GM19468 (cell line): ENCODE results near the gene CHD2.
A peak's percentile ranks its signal among the peaks of the same experiment; 100 is the strongest.
"Not testable (repeated sequence)": the region's sequence is repeated elsewhere in the genome, so short reads cannot be mapped to it uniquely, and the experiment has no call there.

ENCODE experiments used
- ATAC-seq: cut with Tn5 transposase; IDR thresholded peaks from one replicate; pipeline ENCODE4 v1.9.1; 2021; ENCODE audit warnings: mild to moderate bottlenecking, moderate library complexity, moderate number of reproducible peaks; ENCODE audit not compliant: unreplicated experiment; ENCODE audit errors: extremely low read depth

CHD2 gene

DNA sequence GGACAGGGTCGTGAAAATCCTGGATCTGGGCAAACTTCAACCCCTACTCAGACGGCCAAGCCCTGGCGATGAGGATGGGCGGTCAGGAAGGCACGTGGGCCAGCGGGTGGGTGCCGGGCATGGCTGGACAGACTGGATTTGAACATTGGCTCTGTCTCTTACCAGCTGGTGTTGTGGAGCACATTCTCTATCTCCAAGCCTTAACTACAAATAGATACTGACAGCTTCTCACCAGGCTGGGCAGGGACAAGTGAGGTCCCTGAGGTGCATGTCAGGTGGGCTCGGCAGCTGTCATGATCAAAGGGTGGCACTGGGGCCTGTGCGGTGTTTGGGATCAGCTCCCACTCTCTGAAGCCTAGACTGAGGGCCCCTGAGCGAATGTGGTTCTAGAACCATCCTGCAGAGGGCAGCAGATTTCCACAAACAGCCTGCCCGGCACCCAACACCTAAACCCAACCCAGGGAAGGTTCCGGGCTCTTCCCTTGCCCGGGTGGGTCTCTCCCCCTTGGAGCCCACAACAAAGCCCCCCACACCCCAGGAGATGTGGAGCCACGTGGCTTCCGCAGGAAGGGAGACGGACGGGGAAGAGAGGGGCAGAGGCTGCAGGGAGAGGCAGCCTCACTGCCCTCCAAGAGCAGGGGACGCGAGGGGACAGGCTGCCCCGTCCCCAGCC, 130.4 kb downstream of the CHD2 start:
- peak; percentile 83 for ATAC-seq

DNA sequence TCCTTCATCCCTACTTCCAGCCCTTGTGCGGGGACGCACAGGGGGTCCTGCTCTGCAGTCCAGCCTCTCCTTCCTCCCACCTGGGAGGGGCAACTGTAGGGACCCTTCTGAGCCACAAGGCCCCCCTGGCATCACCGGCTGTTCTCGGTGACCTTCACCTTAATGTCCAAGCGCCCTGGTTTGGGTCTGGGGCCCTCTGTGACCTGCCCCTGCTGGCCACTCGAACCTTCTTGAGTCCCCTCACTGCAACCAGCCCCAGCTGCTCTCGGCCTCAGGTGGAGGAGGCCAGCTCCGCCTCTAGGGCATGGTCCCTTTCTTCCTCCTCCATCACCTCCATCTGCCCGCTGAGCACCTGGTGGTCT, 131.0 kb downstream of the CHD2 start:
- no peak for ATAC-seq

DNA sequence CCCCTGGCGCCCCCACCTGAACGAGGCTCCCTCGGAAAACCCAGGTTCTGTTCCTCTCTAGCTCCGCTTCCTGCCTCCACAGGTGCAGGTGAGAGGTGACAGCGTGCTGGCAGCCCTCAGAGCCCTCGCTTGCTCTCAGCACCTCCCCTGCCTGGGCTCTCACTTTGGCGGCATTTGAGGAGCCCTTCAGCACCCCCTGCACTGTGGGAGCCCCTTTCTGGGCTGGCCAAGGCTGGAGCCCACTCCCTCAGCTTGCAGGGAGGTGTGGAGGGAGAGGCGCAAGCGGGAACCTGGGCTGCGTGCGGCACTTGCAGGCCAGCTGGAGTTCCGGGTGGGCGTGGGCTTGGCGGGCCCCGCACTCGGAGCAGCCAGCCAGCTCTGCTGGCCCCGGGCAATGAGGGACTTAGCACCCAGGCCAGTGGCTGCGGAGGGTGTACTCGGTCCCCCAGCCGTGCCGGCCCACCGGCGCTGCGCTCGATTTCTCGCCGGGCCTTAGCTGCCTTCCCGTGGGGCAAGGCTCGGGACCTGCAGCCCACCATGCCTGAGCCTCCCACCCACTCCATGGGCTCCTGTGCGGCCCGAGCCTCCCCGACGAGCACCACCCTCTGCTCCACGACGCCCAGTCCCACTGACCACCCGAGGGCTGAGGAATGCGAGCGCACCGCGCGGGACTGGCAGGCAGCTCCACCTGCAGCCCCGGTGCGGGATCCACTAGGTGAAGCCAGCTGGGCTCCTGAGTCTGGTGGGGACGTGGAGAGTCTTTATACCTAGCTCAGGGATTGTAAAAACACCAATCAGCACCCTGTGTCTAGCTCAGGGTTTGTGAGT, 131.6 kb downstream of the CHD2 start:
- ATAC-seq: not testable (repeated sequence)

DNA sequence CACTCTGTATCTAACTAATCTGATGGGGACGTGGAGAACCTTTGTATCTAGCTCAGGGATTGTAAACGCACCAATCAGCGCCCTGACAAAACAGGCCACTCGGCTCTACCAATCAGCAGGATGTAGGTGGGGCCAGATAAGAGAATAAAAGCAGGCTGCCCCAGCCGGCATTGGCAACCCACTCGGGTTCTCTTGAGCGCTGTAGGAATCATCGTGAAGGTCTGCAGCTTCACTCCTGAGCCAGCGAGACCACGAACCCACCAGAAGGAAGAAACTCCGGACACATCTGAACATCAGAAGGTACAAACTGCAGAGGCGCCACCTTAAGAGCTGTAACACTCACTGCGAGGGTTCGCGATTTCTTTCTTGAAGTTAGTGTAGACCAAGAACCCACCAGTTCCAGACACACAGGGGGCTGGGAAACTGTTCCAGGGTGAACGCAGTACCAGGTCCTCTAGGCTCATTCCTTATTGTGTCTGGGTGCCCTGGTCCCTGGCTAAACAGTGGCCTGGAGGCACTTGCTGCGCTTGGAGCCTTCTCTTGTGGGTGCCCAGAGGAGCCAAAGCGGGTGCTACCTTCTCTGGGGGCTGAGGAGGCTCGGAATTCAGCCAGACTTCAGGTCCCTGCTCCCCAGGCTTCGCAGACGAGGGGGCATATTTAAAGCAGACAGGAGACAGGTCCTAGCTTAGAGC, 132.5 kb downstream of the CHD2 start:
- ATAC-seq: not testable (repeated sequence)

DNA sequence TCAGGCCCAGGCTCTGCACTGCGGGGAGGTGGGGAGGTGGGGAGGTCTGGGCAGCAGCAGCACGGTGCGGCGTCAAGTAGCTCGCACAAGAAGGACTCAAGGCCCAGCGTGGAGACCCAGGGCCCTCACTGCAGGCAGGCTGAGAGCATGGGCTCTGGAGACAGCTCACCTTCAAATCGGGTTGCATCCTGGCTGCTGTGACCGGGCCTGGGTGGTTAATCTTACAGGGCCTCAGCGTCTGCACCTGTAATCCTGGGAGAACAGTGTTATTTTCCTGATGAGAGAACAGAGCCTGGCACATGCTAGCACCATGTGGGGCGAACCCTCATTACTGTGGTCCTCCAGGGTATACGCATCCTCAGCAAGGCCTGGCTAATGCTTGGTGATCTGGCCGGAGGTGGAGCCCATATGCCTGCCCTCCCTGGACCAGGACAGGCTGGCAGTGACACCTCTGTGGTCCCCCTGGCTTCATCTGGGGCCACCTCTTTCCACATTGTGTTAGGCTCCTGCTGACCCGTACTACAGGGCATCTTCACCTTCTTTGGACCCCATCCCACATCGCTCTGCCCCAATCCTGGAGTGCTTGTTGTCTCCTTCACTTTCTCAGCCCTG, 133.4 kb downstream of the CHD2 start:
- ATAC-seq: no peak

DNA sequence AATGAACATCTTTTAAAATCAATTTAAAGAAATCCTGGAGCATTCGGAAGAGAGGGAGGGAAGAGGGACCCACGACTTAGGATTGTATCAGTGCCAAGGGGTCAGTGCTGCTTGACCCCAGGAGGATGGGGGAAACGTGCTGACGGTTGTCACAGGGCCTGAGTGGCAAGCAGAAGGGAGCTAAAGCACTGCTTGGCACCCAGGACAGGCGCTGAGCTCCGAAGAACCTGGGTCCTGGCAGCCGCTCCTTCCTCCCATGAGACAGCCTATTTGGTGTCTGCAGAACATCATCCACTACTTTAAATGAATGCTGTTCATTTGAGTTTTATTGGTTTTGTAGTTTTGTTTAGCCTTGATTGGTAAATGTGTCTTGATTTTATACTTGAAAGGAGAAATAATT, 134.4 kb downstream of the CHD2 start:
- ATAC-seq: no peak

DNA sequence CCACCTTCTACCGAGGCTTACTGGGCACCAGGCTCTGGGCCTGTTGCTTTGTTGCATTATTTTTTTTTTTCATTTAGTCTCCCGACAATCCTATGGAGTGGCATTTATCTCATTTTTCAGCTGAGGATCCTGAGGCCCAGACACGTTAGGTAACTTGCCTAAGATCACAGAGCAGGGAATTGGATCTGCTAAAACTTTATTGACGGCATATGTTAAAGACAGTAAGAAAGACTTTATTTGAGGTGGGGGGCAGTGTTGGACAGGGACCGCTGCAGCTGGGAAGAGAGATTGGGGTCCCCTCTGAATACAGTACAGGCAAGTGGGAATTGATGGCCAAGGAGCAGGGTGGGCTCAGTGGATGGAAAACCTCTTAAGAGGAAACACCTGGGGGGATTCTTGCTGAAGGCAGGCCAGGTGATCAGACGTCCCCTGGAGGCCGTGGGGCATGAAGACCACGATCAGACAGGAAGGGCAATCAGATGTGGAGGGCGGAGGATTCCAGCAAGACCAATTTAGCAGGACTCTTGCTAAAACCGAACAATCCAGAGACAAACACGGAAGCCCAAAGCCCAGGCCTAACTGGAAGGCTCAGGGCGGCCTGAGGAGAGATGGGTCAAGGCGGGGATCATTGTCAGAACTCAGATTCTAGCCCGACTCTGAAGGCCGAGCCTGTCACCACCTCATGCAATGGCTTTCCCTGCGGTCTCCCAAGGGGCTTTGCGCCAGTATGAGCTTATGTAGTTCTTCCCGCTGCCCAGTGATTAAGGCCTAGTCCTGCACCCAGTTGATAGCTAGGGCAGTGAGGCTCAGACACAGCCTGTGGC, 135.2 kb downstream of the CHD2 start:
- no peak for ATAC-seq

- ATAC-seq: peak; percentile 84
These were observed 136.1 kb downstream of the CHD2 start for GRCh38 chr15:93035953-93036810.

- ATAC-seq: no peak
These were observed 137.1 kb downstream of the CHD2 start for GRCh38 chr15:93036951-93037819.

DNA sequence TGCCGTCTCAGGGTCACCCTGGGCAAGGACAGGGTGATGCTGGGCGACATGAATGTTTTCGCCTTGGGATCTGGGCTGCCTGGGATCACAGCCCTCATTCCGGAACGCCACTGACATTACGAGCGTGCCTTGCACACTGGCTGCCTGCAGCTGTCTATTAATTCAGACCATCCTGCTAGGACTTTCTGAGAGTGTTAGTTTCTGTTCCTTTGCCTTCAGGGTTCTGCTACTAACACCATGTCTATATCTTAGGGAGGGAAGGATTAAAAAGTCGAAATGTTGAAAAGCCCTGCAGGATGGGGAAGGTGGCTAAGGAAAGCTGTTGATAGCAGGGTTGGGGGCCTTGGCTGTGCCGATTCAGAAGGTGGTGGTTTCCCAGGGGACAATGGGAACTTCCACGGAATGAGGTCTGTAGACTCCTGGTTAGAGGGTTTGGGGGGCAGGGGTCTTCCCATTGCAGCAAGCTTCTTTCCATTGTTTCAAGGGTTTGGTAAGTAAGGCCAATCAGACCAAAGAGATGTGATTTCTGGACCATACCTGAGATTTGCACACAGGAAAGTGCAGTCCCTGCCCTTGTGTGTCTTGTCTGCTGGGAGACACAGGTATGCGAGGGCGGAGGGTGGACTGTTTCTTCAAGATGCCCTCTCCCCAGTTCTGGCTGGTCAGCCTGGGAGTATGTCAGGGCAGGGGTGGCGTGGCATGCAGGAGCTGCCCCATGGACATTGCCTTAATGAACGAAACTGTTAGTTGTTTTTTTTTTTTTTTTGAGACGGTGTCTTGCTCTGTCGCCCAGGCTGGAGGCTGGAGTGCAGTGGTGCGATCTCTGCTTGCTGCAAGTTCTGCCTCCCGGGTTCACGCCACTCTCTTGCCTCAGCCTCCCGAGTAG, 137.9 kb downstream of the CHD2 start:
- ATAC-seq: no peak

DNA sequence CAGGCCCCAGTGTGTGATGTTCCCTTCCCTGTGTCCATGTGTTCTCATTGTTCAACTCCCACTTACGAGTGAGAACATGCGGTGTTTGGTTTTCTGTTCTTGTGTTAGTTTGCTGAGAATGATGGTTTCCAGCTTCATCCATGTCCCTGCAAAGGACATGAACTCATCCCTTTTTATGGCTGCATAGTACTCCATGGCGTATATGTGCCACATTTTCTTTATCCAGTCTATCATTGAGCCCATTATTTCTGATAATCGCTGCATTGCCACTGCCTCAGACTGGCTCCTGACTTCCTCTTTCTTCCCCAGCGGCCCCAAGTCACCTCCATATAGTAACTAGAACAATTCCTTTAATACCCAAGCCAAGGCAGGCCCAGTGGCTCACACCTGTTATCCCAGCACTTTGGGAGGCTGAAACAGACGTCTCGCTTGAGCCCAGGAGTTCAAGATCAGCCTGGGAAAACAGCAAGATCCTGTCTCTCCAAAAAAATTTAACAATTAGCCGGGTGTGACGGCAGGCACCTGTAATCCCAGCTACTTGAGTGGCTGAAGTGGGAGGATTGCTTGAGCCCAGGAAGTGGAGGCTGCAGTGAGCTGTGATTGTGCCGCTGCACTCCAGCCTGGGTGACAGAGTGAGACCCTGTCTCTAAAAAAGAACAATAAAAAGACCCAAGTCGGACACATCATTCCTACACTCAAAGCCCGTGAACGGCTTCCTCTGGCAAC, 139.6 kb downstream of the CHD2 start:
- not testable (repeated sequence) for ATAC-seq

DNA sequence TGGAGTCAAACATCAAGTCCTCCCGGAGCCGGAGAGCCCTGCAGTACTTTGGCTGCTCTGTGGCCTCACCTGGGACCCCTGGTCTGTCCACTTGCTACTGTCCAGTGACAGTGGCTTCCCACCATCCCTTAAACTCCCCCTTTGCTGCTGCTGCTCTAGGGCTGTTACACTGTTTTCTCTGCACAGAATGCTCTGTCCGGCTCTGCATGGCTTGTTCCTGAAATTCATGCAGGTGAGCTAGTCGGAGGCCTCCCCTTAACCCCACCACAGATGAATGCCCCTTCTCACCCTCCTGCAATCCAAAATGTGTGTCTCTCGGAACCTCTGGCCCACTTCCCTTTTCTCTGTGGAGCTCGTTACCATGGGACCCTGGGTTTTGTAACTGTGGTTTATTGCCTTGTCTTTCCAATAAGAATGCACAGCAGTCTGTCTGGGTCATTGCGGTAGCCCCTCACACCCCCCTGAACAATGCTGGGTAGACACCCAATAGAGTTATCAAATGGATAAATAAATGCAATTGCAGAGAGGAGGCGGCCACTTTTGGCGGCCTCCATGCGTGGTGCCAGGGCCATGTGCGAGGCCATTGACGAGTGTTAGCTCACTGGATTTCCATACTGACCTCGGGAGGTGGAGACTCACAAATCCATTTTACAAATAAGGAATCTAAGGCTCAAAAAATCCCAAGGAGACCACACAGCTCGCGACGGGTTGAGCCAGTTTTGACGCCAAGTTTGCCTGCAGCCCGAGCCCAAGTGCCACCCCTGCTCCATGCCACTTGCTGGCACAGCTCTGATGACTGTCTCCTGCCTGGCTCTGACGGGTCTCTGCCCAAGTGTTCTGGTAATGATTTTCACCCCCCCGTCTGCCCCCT, 140.4 kb downstream of the CHD2 start:
- no peak for ATAC-seq

- no peak for ATAC-seq
These were observed 141.0 kb downstream of the CHD2 start for GRCh38 chr15:93041159-93041547.

DNA sequence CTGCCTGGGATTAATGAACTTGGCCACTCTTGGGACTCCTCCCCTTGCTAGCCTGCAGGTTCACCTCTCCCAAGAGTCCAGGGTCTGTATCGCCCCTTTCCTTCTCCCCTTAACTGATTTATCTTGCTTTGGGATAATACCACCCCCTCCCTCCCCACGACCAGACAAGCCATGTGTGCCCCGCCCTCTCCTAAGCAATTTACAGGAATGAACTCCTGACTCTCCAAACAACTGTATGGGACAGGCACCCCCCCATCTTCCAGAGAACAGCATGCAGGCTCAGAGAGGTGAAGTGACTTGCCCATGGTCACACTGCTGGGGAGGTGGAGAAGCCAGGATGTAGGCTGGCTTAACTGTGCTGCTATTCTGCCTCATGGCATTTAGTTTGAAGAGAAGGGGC, 142.1 kb downstream of the CHD2 start:
- no peak for ATAC-seq

DNA sequence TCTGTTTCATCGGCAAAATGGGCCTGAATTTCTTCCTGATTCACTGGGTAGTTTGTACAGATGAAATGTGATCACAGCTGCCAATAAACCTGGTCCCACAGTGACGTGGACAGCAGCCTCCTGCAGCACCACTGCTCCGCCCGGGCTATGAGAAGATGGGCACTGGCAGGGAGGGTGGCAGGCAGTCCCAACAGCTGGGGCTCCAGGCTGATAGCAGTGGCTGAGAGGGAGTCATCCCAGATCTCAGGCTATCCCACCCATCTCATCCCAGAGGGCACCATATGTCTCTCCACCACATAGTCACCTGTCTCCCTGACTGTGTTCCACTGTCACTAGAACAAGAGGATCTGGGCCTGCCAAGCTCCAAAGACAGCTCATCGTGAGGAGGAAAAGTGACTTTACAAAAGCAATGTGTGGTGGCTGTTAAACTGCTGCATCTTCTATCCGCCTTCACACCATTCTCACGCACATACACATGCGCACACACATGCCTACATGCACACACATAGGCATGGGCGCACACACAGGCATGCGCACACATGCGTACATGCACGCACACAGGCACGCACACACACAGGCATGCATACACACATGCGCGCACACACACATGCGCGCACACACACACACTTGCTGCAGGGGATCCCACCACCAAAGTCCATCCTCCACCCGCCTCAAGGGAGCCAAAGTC, 142.7 kb downstream of the CHD2 start:
- no peak for ATAC-seq
